Stomach (tissue), 4 donors: ENCODE data around the gene UGT3A2.

Source experiments
- CTCF ChIP-seq, 7 experiments: fragments of 450-650 bp in 4 of 7; fragments of 200-600 bp in 3 of 7; sonication (generic) in 3 of 7; IDR thresholded peaks; one replicate each; pipeline ENCODE4 v1.5.1; 2016 to 2019; ENCODE audit warnings: antibody characterized with exemption in 7 of 7, control low read depth in 2 of 7, mild to moderate bottlenecking in 1 of 7
- POLR2A ChIP-seq, 4 donors: fragments of 450-650 bp; IDR thresholded peaks; one replicate each; pipeline ENCODE4 v1.6.1; 2016; ENCODE audit warnings: antibody characterized with exemption in 4 of 4, control low read depth in 2 of 4, mild to moderate bottlenecking in 1 of 4, moderate library complexity in 1 of 4
- POLR2AphosphoS5 ChIP-seq, 3 donors: sonication (generic); formaldehyde crosslinking; IDR thresholded peaks; one replicate each; pipeline ENCODE4 v1.6.1; 2016; ENCODE audit warnings: antibody characterized with exemption in 3 of 3

GRCh38 chr5:36041537-36041845 is 25.2 kb downstream of the UGT3A2 start:
- TF ChIP-seq POLR2AphosphoS5 (IDR thresholded peaks at IDR 0.05), result no peak
- no peak for TF ChIP-seq CTCF (IDR thresholded peaks at IDR 0.05)
- TF ChIP-seq POLR2A (IDR thresholded peaks at IDR 0.05), result no peak
